Nephron progenitor cell (in vitro differentiated cells): ENCODE results near the gene SLC25A42.
"Not testable (repeated sequence)": the region's sequence is repeated elsewhere in the genome, so short reads cannot be mapped to it uniquely, and the experiment has no call there.

Source experiments
- DNase-seq: peaks from one replicate; pipeline ENCODE4 v3.0.0; 2021
- H3K27ac Mint-ChIP-seq: 2 replicates; pipeline ENCODE4 v1.8.0; 2021; ENCODE audit warnings: mild to moderate bottlenecking, moderate library complexity, mixed read lengths
- H3K27me3 Mint-ChIP-seq: 2 replicates; pipeline ENCODE4 v1.8.0; 2021; ENCODE audit warnings: mild to moderate bottlenecking, low read depth, mixed read lengths; ENCODE audit not compliant: poor library complexity
- H3K36me3 Mint-ChIP-seq: 2 replicates; pipeline ENCODE4 v1.8.0; 2021; ENCODE audit warnings: low read depth, mixed read lengths
- H3K4me1 Mint-ChIP-seq: 2 replicates; pipeline ENCODE4 v1.8.0; 2021; ENCODE audit warnings: mixed read lengths
- H3K4me3 Mint-ChIP-seq: 2 replicates; pipeline ENCODE4 v1.8.0; 2021; ENCODE audit warnings: mild to moderate bottlenecking, moderate library complexity, mixed read lengths
- H3K9me3 Mint-ChIP-seq: 2 replicates; pipeline ENCODE4 v1.8.0; 2021; ENCODE audit warnings: mild to moderate bottlenecking, moderate library complexity, mixed read lengths
- CTCF ChIP-seq: fragments of 200-600 bp; sonication (generic); IDR thresholded peaks from 2 replicates; pipeline ENCODE4 v1.5.0; 2021; ENCODE audit warnings: antibody characterized with exemption

The SLC25A42 gene

GRCh38 chr19:19063183-19064097, at the start of gene SLC25A42:
SLC25A42 (plus strand) TSS chr19:19063994; CDS start chr19:19096125, 32,131 bp downstream.
- no peaks in the 10 kb centered on the region for H3K9me3 Mint-ChIP-seq
- H3K27ac Mint-ChIP-seq: peak within 1 kb of the TSS; percentile 96
- no peak for TF ChIP-seq CTCF
- peak; percentile 99 for DNase-seq
- H3K4me1 Mint-ChIP-seq: peaks cover 69% of the 10 kb centered on the region
- H3K27me3 Mint-ChIP-seq: peaks cover 39% of the 10 kb centered on the region
- H3K36me3 Mint-ChIP-seq: peaks cover 8% of the 10 kb centered on the region
- H3K4me3 Mint-ChIP-seq: peak within 1 kb of the TSS; percentile 86

- H3K36me3 Mint-ChIP-seq: peaks cover 69% of the 10 kb centered on the region
- no peak overlapping the region for H3K4me3 Mint-ChIP-seq
- no peak for DNase-seq
- no peaks in the 10 kb centered on the region for H3K9me3 Mint-ChIP-seq
- H3K27ac Mint-ChIP-seq: no peak overlapping the region
- peaks cover 11% of the 10 kb centered on the region for H3K4me1 Mint-ChIP-seq
- no peak for TF ChIP-seq CTCF
- H3K27me3 Mint-ChIP-seq: no peaks in the 10 kb centered on the region
These were observed 42.7 kb upstream of the SLC25A42 start for GRCh38 chr19:19021115-19021514.

GRCh38 chr19:19022380-19022961, 41.3 kb upstream of the SLC25A42 start:
- Mint-ChIP-seq H3K4me1 (peaks cover 18% of the 10 kb centered on the region), H3K27me3 (no peaks in the 10 kb centered on the region), H3K4me3 (no peak overlapping the region), H3K9me3 (no peaks in the 10 kb centered on the region), H3K27ac (peak overlapping the region; percentile 79), H3K36me3 (peaks cover 70% of the 10 kb centered on the region)
- no peak for DNase-seq
- no peak for TF ChIP-seq CTCF

- not testable (repeated sequence) for H3K27ac Mint-ChIP-seq, H3K9me3 Mint-ChIP-seq, H3K27me3 Mint-ChIP-seq, H3K4me3 Mint-ChIP-seq, DNase-seq
- H3K4me1 Mint-ChIP-seq: peaks cover 18% of the 10 kb centered on the region
- peaks cover 74% of the 10 kb centered on the region for H3K36me3 Mint-ChIP-seq
These were observed 40.4 kb upstream of the SLC25A42 start for GRCh38 chr19:19023376-19023775.

- Mint-ChIP-seq H3K36me3 (peaks cover 72% of the 10 kb centered on the region), H3K9me3 (no peaks in the 10 kb centered on the region), H3K27me3 (no peaks in the 10 kb centered on the region), H3K27ac (no peak overlapping the region), H3K4me3 (no peak overlapping the region), H3K4me1 (peaks cover 18% of the 10 kb centered on the region)
- TF ChIP-seq CTCF: no peak
- DNase-seq: no peak
These were observed 37.9 kb upstream of the SLC25A42 start for GRCh38 chr19:19025861-19026260.

GRCh38 chr19:19026299-19026971, 37.4 kb upstream of the SLC25A42 start:
- peaks cover 18% of the 10 kb centered on the region for H3K4me1 Mint-ChIP-seq
- H3K9me3 Mint-ChIP-seq: no peaks in the 10 kb centered on the region
- H3K27me3 Mint-ChIP-seq: no peaks in the 10 kb centered on the region
- no peak overlapping the region for H3K4me3 Mint-ChIP-seq
- H3K36me3 Mint-ChIP-seq: peaks cover 73% of the 10 kb centered on the region
- H3K27ac Mint-ChIP-seq: peak overlapping the region; percentile 82
- TF ChIP-seq CTCF: no peak
- DNase-seq: no peak
